DMS114 treated with DMSO at 0.1 percent for 48 hours (cell line): ENCODE measurements around the gene GAGE12E.
"Not testable (repeated sequence)": the region's sequence is repeated elsewhere in the genome, so short reads cannot be mapped to it uniquely, and the experiment has no call there.

ENCODE experiments used
- DNase-seq: peaks from one replicate; lab custom pipeline; 2025; ENCODE audit not compliant: unreplicated experiment; lab: John Stamatoyannopoulos, UW

GAGE12E gene, protein sequence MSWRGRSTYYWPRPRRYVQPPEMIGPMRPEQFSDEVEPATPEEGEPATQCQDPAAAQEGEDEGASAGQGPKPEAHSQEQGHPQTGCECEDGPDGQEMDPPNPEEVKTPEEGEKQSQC

DNA sequence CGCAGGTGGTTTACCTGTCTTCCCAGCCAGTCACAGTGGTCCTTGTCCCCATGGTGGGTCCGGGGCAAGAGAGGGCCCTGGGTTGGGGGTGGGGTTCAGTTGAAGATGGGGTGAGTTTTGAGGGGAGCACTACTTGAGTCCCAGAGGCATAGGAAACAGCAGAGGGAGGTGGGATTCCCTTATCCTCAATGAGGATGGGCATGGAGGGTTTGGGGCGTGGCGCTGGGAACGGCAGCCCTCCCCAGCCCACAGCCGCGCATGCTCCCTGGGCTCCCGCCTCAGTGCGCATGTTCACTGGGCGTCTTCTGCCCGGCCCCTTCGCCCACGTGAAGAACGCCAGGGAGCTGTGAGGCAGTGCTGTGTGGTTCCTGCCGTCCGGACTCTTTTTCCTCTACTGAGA is at the start of gene GAGE12E:
TSS of gene GAGE12E (plus strand) at position 301 of the 400 bp plus-strand sequence. CDS start 1,155 bp downstream, outside the sequence.
- DNase-seq, result not testable (repeated sequence)

DNA sequence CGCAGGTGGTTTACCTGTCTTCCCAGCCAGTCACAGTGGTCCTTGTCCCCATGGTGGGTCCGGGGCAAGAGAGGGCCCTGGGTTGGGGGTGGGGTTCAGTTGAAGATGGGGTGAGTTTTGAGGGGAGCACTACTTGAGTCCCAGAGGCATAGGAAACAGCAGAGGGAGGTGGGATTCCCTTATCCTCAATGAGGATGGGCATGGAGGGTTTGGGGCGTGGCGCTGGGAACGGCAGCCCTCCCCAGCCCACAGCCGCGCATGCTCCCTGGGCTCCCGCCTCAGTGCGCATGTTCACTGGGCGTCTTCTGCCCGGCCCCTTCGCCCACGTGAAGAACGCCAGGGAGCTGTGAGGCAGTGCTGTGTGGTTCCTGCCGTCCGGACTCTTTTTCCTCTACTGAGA is 19.2 kb upstream of the GAGE12E start, which contains the start of gene GAGE12C:
TSS of gene GAGE12C (plus strand) at position 301 of the 400 bp plus-strand sequence. CDS start 1,155 bp downstream, outside the sequence.
- not testable (repeated sequence) for DNase-seq

DNA sequence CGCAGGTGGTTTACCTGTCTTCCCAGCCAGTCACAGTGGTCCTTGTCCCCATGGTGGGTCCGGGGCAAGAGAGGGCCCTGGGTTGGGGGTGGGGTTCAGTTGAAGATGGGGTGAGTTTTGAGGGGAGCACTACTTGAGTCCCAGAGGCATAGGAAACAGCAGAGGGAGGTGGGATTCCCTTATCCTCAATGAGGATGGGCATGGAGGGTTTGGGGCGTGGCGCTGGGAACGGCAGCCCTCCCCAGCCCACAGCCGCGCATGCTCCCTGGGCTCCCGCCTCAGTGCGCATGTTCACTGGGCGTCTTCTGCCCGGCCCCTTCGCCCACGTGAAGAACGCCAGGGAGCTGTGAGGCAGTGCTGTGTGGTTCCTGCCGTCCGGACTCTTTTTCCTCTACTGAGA is 9.7 kb upstream of the GAGE12E start, which contains the start of gene GAGE12D:
TSS of gene GAGE12D (plus strand) at position 301 of the 400 bp plus-strand sequence. CDS start 1,155 bp downstream, outside the sequence.
- not testable (repeated sequence) for DNase-seq

DNA sequence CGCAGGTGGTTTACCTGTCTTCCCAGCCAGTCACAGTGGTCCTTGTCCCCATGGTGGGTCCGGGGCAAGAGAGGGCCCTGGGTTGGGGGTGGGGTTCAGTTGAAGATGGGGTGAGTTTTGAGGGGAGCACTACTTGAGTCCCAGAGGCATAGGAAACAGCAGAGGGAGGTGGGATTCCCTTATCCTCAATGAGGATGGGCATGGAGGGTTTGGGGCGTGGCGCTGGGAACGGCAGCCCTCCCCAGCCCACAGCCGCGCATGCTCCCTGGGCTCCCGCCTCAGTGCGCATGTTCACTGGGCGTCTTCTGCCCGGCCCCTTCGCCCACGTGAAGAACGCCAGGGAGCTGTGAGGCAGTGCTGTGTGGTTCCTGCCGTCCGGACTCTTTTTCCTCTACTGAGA is 9.5 kb downstream of the GAGE12E start, which contains the start of gene GAGE12F:
TSS of gene GAGE12F (plus strand) at position 301 of the 400 bp plus-strand sequence. CDS start 1,155 bp downstream, outside the sequence.
- DNase-seq, result not testable (repeated sequence)

DNA sequence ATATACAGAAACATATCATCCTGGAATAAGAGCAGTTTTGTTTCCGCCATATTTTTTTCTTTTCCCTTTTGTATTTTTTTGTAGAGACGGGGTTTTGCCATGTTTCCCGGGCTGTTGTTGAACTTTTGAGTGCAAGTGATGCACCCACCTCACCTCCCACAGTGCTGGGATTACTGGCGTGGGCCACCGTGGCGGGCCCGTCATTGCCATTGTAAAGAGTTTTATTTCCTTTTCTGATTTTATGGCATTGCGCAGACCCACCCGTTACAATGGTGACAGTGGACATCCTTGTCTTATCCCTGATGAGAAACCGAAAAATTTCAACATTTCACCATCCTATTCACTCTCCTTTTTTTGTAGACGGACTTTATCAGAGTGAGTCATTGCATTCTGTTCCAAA is 17.6 kb downstream of the GAGE12E start:
- DNase-seq, result not testable (repeated sequence)

DNA sequence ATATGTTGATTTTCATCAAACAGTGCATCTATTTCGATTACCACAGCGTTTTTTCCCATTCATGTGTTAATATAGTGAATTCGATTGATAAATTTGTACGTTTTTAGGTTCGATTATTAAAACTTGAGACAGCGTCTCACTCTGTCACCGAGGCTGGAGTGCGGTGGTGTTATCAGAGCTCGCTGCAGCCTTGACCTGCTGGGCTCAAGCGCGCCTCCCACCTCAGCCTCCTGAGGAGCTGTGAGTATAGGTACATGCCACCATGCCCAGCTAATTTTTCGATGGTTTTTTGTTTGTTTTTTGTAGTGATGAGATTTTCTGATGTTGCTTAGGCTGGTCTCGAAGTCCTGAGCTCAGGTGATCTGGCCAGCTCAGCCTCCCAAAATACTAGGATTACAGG is 18.1 kb downstream of the GAGE12E start:
- DNase-seq, result not testable (repeated sequence)

DNA sequence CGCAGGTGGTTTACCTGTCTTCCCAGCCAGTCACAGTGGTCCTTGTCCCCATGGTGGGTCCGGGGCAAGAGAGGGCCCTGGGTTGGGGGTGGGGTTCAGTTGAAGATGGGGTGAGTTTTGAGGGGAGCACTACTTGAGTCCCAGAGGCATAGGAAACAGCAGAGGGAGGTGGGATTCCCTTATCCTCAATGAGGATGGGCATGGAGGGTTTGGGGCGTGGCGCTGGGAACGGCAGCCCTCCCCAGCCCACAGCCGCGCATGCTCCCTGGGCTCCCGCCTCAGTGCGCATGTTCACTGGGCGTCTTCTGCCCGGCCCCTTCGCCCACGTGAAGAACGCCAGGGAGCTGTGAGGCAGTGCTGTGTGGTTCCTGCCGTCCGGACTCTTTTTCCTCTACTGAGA is 19.0 kb downstream of the GAGE12E start, which contains the start of gene GAGE12G:
TSS of gene GAGE12G (plus strand) at position 301 of the 400 bp plus-strand sequence. CDS start 1,155 bp downstream, outside the sequence.
- DNase-seq, result not testable (repeated sequence)

DNA sequence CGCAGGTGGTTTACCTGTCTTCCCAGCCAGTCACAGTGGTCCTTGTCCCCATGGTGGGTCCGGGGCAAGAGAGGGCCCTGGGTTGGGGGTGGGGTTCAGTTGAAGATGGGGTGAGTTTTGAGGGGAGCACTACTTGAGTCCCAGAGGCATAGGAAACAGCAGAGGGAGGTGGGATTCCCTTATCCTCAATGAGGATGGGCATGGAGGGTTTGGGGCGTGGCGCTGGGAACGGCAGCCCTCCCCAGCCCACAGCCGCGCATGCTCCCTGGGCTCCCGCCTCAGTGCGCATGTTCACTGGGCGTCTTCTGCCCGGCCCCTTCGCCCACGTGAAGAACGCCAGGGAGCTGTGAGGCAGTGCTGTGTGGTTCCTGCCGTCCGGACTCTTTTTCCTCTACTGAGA is 28.6 kb downstream of the GAGE12E start, which contains the start of gene GAGE12H:
TSS of gene GAGE12H (plus strand) at position 301 of the 400 bp plus-strand sequence. CDS start 1,155 bp downstream, outside the sequence.
- not testable (repeated sequence) for DNase-seq

DNA sequence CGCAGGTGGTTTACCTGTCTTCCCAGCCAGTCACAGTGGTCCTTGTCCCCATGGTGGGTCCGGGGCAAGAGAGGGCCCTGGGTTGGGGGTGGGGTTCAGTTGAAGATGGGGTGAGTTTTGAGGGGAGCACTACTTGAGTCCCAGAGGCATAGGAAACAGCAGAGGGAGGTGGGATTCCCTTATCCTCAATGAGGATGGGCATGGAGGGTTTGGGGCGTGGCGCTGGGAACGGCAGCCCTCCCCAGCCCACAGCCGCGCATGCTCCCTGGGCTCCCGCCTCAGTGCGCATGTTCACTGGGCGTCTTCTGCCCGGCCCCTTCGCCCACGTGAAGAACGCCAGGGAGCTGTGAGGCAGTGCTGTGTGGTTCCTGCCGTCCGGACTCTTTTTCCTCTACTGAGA is 38.1 kb downstream of the GAGE12E start, which contains the start of gene GAGE2A:
TSS of gene GAGE2A (plus strand) at position 301 of the 400 bp plus-strand sequence. CDS start 1,155 bp downstream, outside the sequence.
- not testable (repeated sequence) for DNase-seq

DNA sequence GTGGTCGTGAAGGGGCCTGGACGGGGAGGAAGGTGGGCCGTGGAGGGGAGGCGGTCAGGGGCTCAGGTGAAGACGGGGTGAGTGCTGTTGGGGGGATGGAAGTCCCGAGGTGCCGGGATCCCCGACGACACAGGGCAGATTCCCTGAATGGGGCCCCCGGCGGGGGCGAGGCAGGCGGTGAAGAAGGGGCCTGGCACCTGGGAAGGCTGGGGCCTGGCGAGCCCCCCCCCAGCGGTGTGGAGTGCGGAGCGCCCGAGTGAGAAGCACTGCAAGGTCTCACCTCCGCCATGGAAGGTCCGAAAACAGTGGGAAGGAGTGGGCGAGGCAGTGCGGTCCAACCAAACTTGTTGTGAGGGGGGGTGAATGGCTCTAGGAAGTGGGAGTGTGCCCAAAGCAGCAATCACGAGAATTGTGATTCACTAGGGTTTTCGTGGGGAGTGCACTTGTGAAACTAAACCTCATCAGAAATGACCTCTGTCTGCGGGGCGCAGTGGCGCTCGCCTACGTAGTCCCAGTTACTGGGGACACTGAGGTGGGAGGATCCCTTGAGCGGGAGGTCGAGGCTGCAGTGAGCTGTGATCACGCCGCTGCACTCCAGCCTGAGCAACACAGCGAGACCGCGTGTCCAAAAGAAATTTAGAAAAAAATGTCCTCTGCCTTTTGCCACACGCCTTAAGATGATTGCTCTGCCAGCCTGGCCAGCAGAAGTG is 38.8 kb downstream of the GAGE12E start:
- not testable (repeated sequence) for DNase-seq

DNA sequence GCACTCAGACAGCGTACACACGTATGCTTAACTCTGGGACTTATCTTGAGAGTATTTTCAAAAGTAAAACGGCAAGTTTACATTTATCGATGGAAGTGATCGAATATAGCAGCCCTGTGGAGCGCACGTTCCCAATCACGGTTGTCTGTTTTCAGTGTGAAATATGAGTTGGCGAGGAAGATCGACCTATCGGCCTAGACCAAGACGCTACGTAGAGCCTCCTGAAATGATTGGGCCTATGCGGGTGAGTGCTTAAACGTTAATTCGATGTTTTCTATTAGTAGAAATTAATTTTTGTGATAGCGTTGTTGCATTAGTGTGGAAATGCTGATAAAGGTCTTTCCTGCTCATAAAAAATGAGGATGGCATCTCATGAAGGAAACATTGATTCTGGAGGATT is 39.4 kb downstream of the GAGE12E start:
- not testable (repeated sequence) for DNase-seq

DNA sequence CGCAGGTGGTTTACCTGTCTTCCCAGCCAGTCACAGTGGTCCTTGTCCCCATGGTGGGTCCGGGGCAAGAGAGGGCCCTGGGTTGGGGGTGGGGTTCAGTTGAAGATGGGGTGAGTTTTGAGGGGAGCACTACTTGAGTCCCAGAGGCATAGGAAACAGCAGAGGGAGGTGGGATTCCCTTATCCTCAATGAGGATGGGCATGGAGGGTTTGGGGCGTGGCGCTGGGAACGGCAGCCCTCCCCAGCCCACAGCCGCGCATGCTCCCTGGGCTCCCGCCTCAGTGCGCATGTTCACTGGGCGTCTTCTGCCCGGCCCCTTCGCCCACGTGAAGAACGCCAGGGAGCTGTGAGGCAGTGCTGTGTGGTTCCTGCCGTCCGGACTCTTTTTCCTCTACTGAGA is 47.6 kb downstream of the GAGE12E start, which contains the start of gene GAGE1:
TSS of gene GAGE1 (plus strand) at position 301 of the 400 bp plus-strand sequence. CDS start 1,155 bp downstream, outside the sequence.
- not testable (repeated sequence) for DNase-seq
